Stomach (tissue), 4 donors: Measurements from ENCODE around the gene CAPN2.

ENCODE experiments used
- EP300 ChIP-seq: sonication (generic); formaldehyde crosslinking; IDR thresholded peaks from one replicate; pipeline ENCODE4 v1.6.1; 2017; ENCODE audit warnings: antibody characterized with exemption
- TF ChIP-seq, protein P1 (sequence below), 7 experiments: fragments of 450-650 bp in 4 of 7; fragments of 200-600 bp in 3 of 7; sonication (generic) in 3 of 7; IDR thresholded peaks; one replicate each; pipeline ENCODE4 v1.5.1; 2016 to 2019; ENCODE audit warnings: antibody characterized with exemption in 7 of 7, control low read depth in 2 of 7, mild to moderate bottlenecking in 1 of 7

GRCh38 chr1:223704921-223705878 is 7.1 kb upstream of the CAPN2 start:
- TF ChIP-seq, protein P1, sequence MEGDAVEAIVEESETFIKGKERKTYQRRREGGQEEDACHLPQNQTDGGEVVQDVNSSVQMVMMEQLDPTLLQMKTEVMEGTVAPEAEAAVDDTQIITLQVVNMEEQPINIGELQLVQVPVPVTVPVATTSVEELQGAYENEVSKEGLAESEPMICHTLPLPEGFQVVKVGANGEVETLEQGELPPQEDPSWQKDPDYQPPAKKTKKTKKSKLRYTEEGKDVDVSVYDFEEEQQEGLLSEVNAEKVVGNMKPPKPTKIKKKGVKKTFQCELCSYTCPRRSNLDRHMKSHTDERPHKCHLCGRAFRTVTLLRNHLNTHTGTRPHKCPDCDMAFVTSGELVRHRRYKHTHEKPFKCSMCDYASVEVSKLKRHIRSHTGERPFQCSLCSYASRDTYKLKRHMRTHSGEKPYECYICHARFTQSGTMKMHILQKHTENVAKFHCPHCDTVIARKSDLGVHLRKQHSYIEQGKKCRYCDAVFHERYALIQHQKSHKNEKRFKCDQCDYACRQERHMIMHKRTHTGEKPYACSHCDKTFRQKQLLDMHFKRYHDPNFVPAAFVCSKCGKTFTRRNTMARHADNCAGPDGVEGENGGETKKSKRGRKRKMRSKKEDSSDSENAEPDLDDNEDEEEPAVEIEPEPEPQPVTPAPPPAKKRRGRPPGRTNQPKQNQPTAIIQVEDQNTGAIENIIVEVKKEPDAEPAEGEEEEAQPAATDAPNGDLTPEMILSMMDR (IDR thresholded peaks at IDR 0.05): no peak
- no peak for TF ChIP-seq EP300
